ENCODE results near the gene LARGE1.

LARGE1 gene

GRCh38 chr22:33880986-33881385 is 39.3 kb downstream of the LARGE1 start:
- DNase-seq (ENCODE audit: extremely low read depth, low read depth): no peak
- no peak for TF ChIP-seq CTCF (IDR thresholded peaks at IDR 0.05; ENCODE audit: low read depth, low read length)

- no peak for TF ChIP-seq CTCF (IDR thresholded peaks at IDR 0.05; ENCODE audit: low read depth, low read length)
Observed at GRCh38 chr22:33879796-33880195, 40.5 kb downstream of the LARGE1 start.

GRCh38 chr22:33875316-33875715 is 45.0 kb downstream of the LARGE1 start:
- no peak for DNase-seq (ENCODE audit: extremely low read depth, low read depth)
- no peak for TF ChIP-seq CTCF (IDR thresholded peaks at IDR 0.05; ENCODE audit: low read depth, low read length)

More at GRCh38 chr22:33879796-33880195, 40.5 kb downstream of the LARGE1 start:
- DNase-seq (ENCODE audit: extremely low read depth, low read depth): no peak

GRCh38 chr22:33874206-33874605 is 46.1 kb downstream of the LARGE1 start:
- no peak for TF ChIP-seq CTCF (IDR thresholded peaks at IDR 0.05; ENCODE audit: low read depth, low read length)
- DNase-seq (ENCODE audit: extremely low read depth, low read depth): no peak

- TF ChIP-seq CTCF (IDR thresholded peaks at IDR 0.05; ENCODE audit: low read depth, low read length): no peak
- DNase-seq (ENCODE audit: extremely low read depth, low read depth): no peak
Observed at GRCh38 chr22:33873666-33874065, 46.6 kb downstream of the LARGE1 start.

GRCh38 chr22:33873186-33873585 is 47.1 kb downstream of the LARGE1 start:
- no peak for TF ChIP-seq CTCF (IDR thresholded peaks at IDR 0.05; ENCODE audit: low read depth, low read length)
- DNase-seq (ENCODE audit: extremely low read depth, low read depth): no peak

- TF ChIP-seq CTCF (IDR thresholded peaks at IDR 0.05; ENCODE audit: low read depth, low read length): no peak
Observed at GRCh38 chr22:33871935-33872334, 48.3 kb downstream of the LARGE1 start.

More at GRCh38 chr22:33871935-33872334, 48.3 kb downstream of the LARGE1 start:
- DNase-seq (ENCODE audit: extremely low read depth, low read depth): no peak

All from AG09319 (cell line).